Measurements from ENCODE around the gene GNAI1.

The GNAI1 gene

GRCh38 chr7:80141376-80141775 is 6.7 kb downstream of the GNAI1 start:
- H3K9me3 ChIP-seq (ENCODE audit: control insufficient read depth, low read length): no peaks in the 10 kb centered on the region
- H3K4me3 ChIP-seq (ENCODE audit: insufficient read depth, low read depth, low read length): no peak overlapping the region
- H3K27ac ChIP-seq (ENCODE audit: insufficient read depth, low read depth, low read length, poor library complexity, severe bottlenecking): no peak overlapping the region
- peaks cover 14% of the 10 kb centered on the region for H3K4me1 ChIP-seq (ENCODE audit: control insufficient read depth, insufficient read depth, low read length)
- no peaks in the 10 kb centered on the region for H3K27me3 ChIP-seq (ENCODE audit: control insufficient read depth, insufficient read depth, low read length, poor library complexity, severe bottlenecking)
- WGBS, 2 experiments: 89 to 97% methylated on average over 2 of the region's 2 CpGs
- no peaks in the 10 kb centered on the region for H3K36me3 ChIP-seq (ENCODE audit: control insufficient read depth, insufficient read depth, low read length)

DNA sequence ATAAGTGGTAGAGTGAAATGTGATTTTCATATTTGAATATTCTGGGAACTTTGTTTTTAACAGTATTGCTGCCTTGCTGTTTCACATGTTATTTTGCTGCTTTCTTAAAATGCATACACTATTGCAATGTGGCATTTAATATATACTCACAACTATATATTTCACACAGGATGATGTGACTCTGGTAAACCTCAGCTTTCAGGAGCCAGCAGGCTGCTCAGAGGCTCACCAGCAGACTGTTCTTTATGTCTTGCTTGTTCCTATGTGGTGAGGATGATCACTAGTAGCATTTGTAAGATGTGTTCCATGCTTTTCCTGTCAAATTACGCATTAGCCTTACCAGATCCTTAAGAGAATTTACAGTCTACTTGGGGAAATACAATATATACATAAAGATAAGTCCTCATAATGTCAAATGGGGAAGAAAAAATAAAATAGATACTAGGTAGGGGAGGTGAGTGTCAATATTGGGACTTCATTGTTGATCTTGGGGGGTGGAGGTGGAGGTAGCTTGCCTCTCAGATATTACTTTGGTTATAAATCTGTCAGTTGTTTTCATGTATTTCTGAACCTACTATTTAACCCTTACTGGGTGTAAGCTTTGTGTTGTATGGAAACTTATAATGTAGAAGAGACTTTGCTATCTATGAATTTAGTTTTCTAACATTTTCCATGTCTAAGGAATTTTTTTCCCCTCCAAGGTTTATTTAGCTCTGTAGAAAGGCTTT is 8.4 kb downstream of the GNAI1 start:
- H3K9me3 ChIP-seq (ENCODE audit: control insufficient read depth, low read length): no peaks in the 10 kb centered on the region
- H3K36me3 ChIP-seq (ENCODE audit: control insufficient read depth, insufficient read depth, low read length): no peaks in the 10 kb centered on the region
- no peak overlapping the region for H3K4me3 ChIP-seq (ENCODE audit: insufficient read depth, low read depth, low read length)
- peaks cover 17% of the 10 kb centered on the region for H3K4me1 ChIP-seq (ENCODE audit: control insufficient read depth, insufficient read depth, low read length)
- no peak overlapping the region for H3K27ac ChIP-seq (ENCODE audit: insufficient read depth, low read depth, low read length, poor library complexity, severe bottlenecking)
- 83% methylated on average over 1 of the region's 1 CpG; no CpG with 5 or more reads in 1 of the 2 experiments for WGBS, 2 experiments
- no peaks in the 10 kb centered on the region for H3K27me3 ChIP-seq (ENCODE audit: control insufficient read depth, insufficient read depth, low read length, poor library complexity, severe bottlenecking)

GRCh38 chr7:80145780-80146422 is 11.3 kb downstream of the GNAI1 start:
- no peak overlapping the region for H3K4me3 ChIP-seq (ENCODE audit: insufficient read depth, low read depth, low read length)
- no peaks in the 10 kb centered on the region for H3K9me3 ChIP-seq (ENCODE audit: control insufficient read depth, low read length)
- peaks cover 14% of the 10 kb centered on the region for H3K4me1 ChIP-seq (ENCODE audit: control insufficient read depth, insufficient read depth, low read length)
- H3K36me3 ChIP-seq (ENCODE audit: control insufficient read depth, insufficient read depth, low read length): no peaks in the 10 kb centered on the region
- H3K27me3 ChIP-seq (ENCODE audit: control insufficient read depth, insufficient read depth, low read length, poor library complexity, severe bottlenecking): no peaks in the 10 kb centered on the region
- peak overlapping the region; percentile 77 for H3K27ac ChIP-seq (ENCODE audit: insufficient read depth, low read depth, low read length, poor library complexity, severe bottlenecking)
- 84 to 85% methylated on average over 3 of the region's 3 CpGs for WGBS, 2 experiments

DNA sequence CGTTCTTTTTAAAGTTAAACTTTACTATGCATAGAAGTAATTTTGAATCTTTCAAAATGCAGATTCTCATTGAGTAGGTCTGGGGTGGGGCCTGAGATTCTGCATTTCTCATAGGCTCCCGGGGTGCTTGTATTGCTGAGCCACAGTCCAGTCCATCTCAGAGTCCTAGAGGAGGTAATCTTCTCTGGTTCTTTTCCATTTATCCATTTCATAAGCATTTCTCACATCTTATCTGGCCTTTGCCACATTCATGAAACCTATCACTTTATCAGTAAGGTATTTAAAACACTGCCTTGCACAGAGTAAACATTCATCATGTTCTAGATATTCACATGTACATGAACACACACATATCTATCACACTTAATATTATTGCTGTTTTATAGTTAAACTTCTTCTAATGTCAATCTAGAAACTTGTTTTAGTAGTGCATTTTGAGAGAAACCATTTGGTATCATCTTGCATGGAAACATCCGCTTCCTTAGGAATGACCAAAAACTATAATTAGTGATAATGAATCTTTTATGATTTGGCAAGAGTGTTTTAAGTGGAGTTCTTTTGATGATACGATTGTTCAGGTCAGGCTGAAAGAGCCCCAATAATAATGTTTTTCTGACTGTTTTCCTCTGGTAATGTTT is 12.0 kb downstream of the GNAI1 start:
- H3K27me3 ChIP-seq (ENCODE audit: control insufficient read depth, insufficient read depth, low read length, poor library complexity, severe bottlenecking): no peaks in the 10 kb centered on the region
- H3K27ac ChIP-seq (ENCODE audit: insufficient read depth, low read depth, low read length, poor library complexity, severe bottlenecking): no peak overlapping the region
- WGBS, 2 experiments: 87 to 88% methylated on average over 3 to 4 of the region's 4 CpGs
- peaks cover 14% of the 10 kb centered on the region for H3K4me1 ChIP-seq (ENCODE audit: control insufficient read depth, insufficient read depth, low read length)
- H3K36me3 ChIP-seq (ENCODE audit: control insufficient read depth, insufficient read depth, low read length): no peaks in the 10 kb centered on the region
- H3K9me3 ChIP-seq (ENCODE audit: control insufficient read depth, low read length): no peaks in the 10 kb centered on the region
- H3K4me3 ChIP-seq (ENCODE audit: insufficient read depth, low read depth, low read length): no peak overlapping the region

DNA sequence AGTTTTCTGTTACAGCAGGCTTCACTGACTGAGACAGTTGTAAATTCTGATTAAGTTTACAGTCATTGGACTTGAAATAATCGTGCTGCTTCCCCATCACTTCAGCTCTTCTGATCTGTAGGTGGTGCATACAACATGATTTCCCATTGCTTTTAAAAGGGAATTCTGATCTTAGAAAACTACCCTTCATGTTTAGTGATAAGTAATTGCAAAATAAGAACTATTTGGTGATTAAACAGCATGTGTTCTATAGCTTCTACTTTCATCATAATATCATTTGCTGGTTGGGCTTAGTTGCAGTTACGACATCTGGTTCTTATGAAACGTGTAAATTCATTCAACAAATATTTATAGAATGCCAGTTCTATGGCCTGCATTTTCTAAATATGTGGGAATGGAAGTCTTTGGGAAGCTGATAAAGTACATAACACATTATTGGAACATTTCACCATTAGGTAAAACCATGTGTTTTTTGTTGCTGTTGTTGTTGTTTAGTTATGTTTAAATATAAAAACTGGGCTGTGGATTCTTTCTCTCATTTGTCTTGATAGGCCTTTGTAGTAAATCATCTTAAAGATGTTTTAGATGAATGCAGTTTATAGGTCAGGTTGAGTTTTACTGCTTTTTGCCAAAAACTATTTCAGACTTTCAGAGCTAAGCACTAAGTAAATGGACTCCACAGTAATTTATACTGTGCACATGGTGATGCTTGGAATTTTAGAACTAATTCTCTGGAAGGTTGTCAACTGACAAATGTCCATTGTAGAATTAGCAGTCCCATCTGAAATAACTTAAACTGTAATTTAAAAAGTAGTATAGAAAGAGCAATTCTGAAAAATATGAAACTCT is 13.1 kb downstream of the GNAI1 start:
- peaks cover 14% of the 10 kb centered on the region for H3K4me1 ChIP-seq (ENCODE audit: control insufficient read depth, insufficient read depth, low read length)
- H3K27ac ChIP-seq (ENCODE audit: insufficient read depth, low read depth, low read length, poor library complexity, severe bottlenecking): no peak overlapping the region
- H3K27me3 ChIP-seq (ENCODE audit: control insufficient read depth, insufficient read depth, low read length, poor library complexity, severe bottlenecking): no peaks in the 10 kb centered on the region
- no peak overlapping the region for H3K4me3 ChIP-seq (ENCODE audit: insufficient read depth, low read depth, low read length)
- H3K36me3 ChIP-seq (ENCODE audit: control insufficient read depth, insufficient read depth, low read length): no peaks in the 10 kb centered on the region
- H3K9me3 ChIP-seq (ENCODE audit: control insufficient read depth, low read length): no peaks in the 10 kb centered on the region
- 91 to 100% methylated on average over 1 to 2 of the region's 3 CpGs for WGBS, 2 experiments

DNA sequence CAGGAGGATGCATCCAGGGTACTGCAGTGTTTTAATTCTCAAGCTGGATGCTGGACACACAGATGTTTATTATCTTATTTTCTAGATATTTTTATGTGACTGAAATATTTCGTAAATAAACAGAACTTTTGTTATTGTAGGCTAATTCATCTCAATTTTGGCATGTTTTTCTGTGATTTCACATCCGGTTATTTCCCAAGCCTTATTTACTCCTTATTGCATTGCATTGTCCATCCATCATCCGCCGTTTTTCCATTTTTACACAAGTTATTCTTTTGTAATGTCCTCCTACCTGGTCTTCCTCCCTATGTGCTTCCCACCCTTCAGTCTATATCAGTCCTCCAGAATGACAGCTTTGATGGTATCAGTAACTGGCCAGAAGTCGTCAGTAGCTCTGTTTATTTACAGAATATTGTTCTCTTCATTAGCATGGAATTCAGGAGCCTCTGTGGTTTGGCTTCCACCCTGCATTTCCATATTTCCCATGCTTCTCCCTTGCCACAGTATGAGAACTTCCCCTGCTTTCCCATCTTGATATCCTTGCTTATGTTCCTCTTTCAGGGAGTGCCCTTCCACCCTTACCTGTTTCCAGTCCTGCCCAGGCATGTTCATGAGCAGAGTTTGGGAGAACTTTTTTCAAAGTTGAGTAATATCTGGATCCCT is 16.1 kb downstream of the GNAI1 start:
- H3K27me3 ChIP-seq (ENCODE audit: control insufficient read depth, insufficient read depth, low read length, poor library complexity, severe bottlenecking): no peaks in the 10 kb centered on the region
- H3K4me1 ChIP-seq (ENCODE audit: control insufficient read depth, insufficient read depth, low read length): peaks cover 9% of the 10 kb centered on the region
- no peak overlapping the region for H3K4me3 ChIP-seq (ENCODE audit: insufficient read depth, low read depth, low read length)
- H3K27ac ChIP-seq (ENCODE audit: insufficient read depth, low read depth, low read length, poor library complexity, severe bottlenecking): no peak overlapping the region
- no peaks in the 10 kb centered on the region for H3K9me3 ChIP-seq (ENCODE audit: control insufficient read depth, low read length)
- 85% methylated on average over 5 of the region's 5 CpGs for WGBS, 2 experiments
- H3K36me3 ChIP-seq (ENCODE audit: control insufficient read depth, insufficient read depth, low read length): no peaks in the 10 kb centered on the region

DNA sequence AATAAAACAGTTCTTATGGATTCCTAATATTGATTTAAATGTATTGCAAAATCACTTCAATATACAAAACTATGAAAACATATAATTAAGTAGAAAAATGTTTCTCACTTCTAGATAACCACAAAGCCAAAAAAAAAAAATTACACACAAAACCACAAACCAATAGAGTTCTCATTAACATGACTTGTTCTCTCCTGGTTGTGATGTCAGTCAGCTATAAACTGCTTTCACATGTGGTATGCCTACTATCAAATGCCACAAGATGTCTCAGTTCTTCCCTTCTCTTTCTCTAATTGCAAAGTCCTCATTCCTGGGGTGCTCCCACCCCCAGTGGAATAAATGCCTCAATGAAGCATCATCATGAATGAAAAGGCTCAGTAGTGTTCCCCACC is 16.6 kb downstream of the GNAI1 start:
- Histone ChIP-seq H3K9me3 (ENCODE audit: control insufficient read depth, low read length) (no peaks in the 10 kb centered on the region), H3K4me3 (ENCODE audit: insufficient read depth, low read depth, low read length) (no peak overlapping the region), H3K4me1 (ENCODE audit: control insufficient read depth, insufficient read depth, low read length) (peaks cover 4% of the 10 kb centered on the region), H3K36me3 (ENCODE audit: control insufficient read depth, insufficient read depth, low read length) (no peaks in the 10 kb centered on the region), H3K27me3 (ENCODE audit: control insufficient read depth, insufficient read depth, low read length, poor library complexity, severe bottlenecking) (no peaks in the 10 kb centered on the region), H3K27ac (ENCODE audit: insufficient read depth, low read depth, low read length, poor library complexity, severe bottlenecking) (no peak overlapping the region)

DNA sequence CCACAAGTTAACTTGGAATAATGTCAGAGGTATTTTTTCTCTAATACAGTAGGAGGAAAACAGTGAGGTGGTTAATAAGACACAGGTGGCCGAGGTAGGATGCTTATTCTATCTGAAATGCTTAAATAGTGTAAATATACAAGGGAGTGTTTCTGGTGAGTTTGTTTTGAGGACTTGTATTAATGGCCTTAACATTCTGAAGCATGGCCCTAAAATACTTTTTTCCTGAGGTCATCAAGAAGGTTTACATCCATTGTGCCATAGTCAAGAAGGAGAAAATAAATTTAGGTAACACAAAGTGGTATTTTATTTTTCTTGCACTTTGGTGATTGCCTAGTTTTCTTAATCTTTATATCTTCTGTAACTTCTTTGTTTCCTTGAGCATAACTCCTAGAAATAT is 18.8 kb downstream of the GNAI1 start:
- Histone ChIP-seq H3K9me3 (ENCODE audit: control insufficient read depth, low read length) (no peaks in the 10 kb centered on the region), H3K36me3 (ENCODE audit: control insufficient read depth, insufficient read depth, low read length) (no peaks in the 10 kb centered on the region), H3K4me1 (ENCODE audit: control insufficient read depth, insufficient read depth, low read length) (no peaks in the 10 kb centered on the region), H3K27ac (ENCODE audit: insufficient read depth, low read depth, low read length, poor library complexity, severe bottlenecking) (no peak overlapping the region), H3K27me3 (ENCODE audit: control insufficient read depth, insufficient read depth, low read length, poor library complexity, severe bottlenecking) (no peaks in the 10 kb centered on the region), H3K4me3 (ENCODE audit: insufficient read depth, low read depth, low read length) (no peak overlapping the region)
- 88 to 92% methylated on average over 1 of the region's 1 CpG for WGBS, 2 experiments

GRCh38 chr7:80154656-80155333 is 20.2 kb downstream of the GNAI1 start:
- Histone ChIP-seq H3K36me3 (ENCODE audit: control insufficient read depth, insufficient read depth, low read length) (no peaks in the 10 kb centered on the region), H3K9me3 (ENCODE audit: control insufficient read depth, low read length) (no peaks in the 10 kb centered on the region), H3K4me1 (ENCODE audit: control insufficient read depth, insufficient read depth, low read length) (no peaks in the 10 kb centered on the region), H3K27me3 (ENCODE audit: control insufficient read depth, insufficient read depth, low read length, poor library complexity, severe bottlenecking) (no peaks in the 10 kb centered on the region), H3K4me3 (ENCODE audit: insufficient read depth, low read depth, low read length) (no peak overlapping the region), H3K27ac (ENCODE audit: insufficient read depth, low read depth, low read length, poor library complexity, severe bottlenecking) (no peak overlapping the region)

All from ectodermal cell (in vitro differentiated cells).